Spleen (tissue), 11 donors: ENCODE results near the gene ABLIM3. TPM values are rescaled to one million over a fixed set of nuclear protein-coding genes. Genes with fewer than 3 reads are reported as not detected.

ENCODE experiments used
- DNase-seq: peaks from one replicate; pipeline ENCODE4 v3.0.0-alpha.2; 2020
- H3K27ac ChIP-seq, 8 donors: fragments of 200-600 bp; sonication (generic) in 7 of 8; 1 replicate in 4 of 8; 2 replicates in 4 of 8; pipeline versions ENCODE4 v1.5.0 to v1.8.0; 2016 to 2021; ENCODE audit warnings: inconsistent platforms in 4 of 8, mild to moderate bottlenecking in 4 of 8, moderate library complexity in 1 of 8
- H3K27me3 ChIP-seq, 7 donors: fragments of 200-600 bp; sonication (generic) in 6 of 7; replicated peaks in 1 of 7; 1 replicate in 4 of 7; 2 replicates in 3 of 7; pipeline versions ENCODE4 v1.5.0 to v1.8.0; 2016 to 2021; ENCODE audit warnings: inconsistent platforms in 3 of 7, mild to moderate bottlenecking in 1 of 7
- H3K36me3 ChIP-seq, 6 donors: fragments of 200-600 bp; sonication (generic) in 5 of 6; 1 replicate in 4 of 6; 2 replicates in 2 of 6; pipeline versions ENCODE4 v1.5.0 to v1.8.0; 2016 to 2021; ENCODE audit warnings: inconsistent platforms in 2 of 6
- H3K4me1 ChIP-seq, 6 donors: fragments of 200-600 bp; sonication (generic) in 5 of 6; 1 replicate in 3 of 6; 2 replicates in 3 of 6; pipeline versions ENCODE4 v1.5.0 to v1.8.0; 2016 to 2021; ENCODE audit warnings: inconsistent platforms in 3 of 6
- H3K4me3 ChIP-seq, 8 donors: fragments of 200-600 bp; sonication (generic) in 7 of 8; 1 replicate in 4 of 8; 2 replicates in 4 of 8; pipeline versions ENCODE4 v1.5.0 to v1.8.0; 2016 to 2021; ENCODE audit warnings: inconsistent platforms in 4 of 8, mild to moderate bottlenecking in 4 of 8, moderate library complexity in 2 of 8
- H3K9me3 ChIP-seq, 8 donors: fragments of 200-600 bp; sonication (generic) in 7 of 8; 1 replicate in 4 of 8; 2 replicates in 4 of 8; pipeline versions ENCODE4 v1.5.0 to v1.8.0; 2016 to 2021; ENCODE audit warnings: inconsistent platforms in 4 of 8
- CTCF ChIP-seq, 11 experiments: fragments of 200-600 bp in 7 of 11; fragments of 450-650 bp in 4 of 11; sonication (generic) in 4 of 11; IDR thresholded peaks in 8 of 11; conservative IDR thresholded peaks in 3 of 11; 1 replicate in 7 of 11; 2 replicates in 4 of 11; pipeline versions ENCODE4 v1.4.0 to v1.8.0; 2016 to 2021; ENCODE audit warnings: antibody characterized with exemption in 11 of 11, inconsistent platforms in 4 of 11, mild to moderate bottlenecking in 1 of 11
- POLR2A ChIP-seq, 3 donors: fragments of 450-650 bp; IDR thresholded peaks; one replicate each; pipeline ENCODE4 v1.5.1; 2017; ENCODE audit warnings: antibody characterized with exemption in 3 of 3, mild to moderate bottlenecking in 1 of 3
- POLR2AphosphoS5 ChIP-seq, 3 donors: sonication (generic); formaldehyde crosslinking; IDR thresholded peaks; one replicate each; pipeline ENCODE4 v1.5.1; 2017; ENCODE audit warnings: antibody characterized with exemption in 3 of 3
- WGBS, 5 donors: extraction: QIAGEN DNeasy Blood & Tissue Kit in 3 of 5; methylation state at CpG; one replicate each; pipeline versions ENCODE4 v1.1.5 to v1.1.7; 2013 to 2018; 5-methylcytosine and 5-hydroxymethylcytosine counted together
- intact Hi-C: fragments of 100-400 bp; cut with DNase I; formaldehyde crosslinking; loops from one replicate; pipeline ENCODE4 v1.15.0; 2023; ENCODE audit warnings: low total_unique reads
- polyA plus RNA-seq, 3 donors: library from polyadenylated mRNA; stranded (reverse); fragments of 200-250 nt; gene quantifications; one replicate each; pipeline ENCODE4 v1.2.1, GENCODE V29; 2013
- total RNA-seq, 7 donors: library from RNA; depleted of rRNA in 3 of 7; stranded (reverse); fragments of >200 nt in 3 of 7; fragmentation: NEBNext Ultra II Directional in 4 of 7; extraction: Animal tissue kit (Norgen Biotek cat#: 25700) in 4 of 7; gene quantifications; one replicate each; pipeline versions ENCODE4 v1.1.0 to v1.2.1, GENCODE V29; 2016 to 2021
- donor health status: healthy with polysubstance abuse.
- donor health status: DM: no; HTN: no; CAD: no; lungs with moderate emphysema.
- donor health status: DM: no; HTN: no; CAD: no.
- donor health status: Bipolar disorder and iron deficiency.
- donor health status: healthy.
- donor health status: DM: no; HTN: no; CAD: no.
- donor health status: DM: yes; HTN: yes; CAD: no.

Gene ABLIM3
- total and polyA plus RNA-seq, 10 donors, result 3.3 to 32.9 (median 13.6) TPM

- no peak overlapping the region for H3K4me3 ChIP-seq
- H3K27ac ChIP-seq, result no peak overlapping the region
- WGBS, 5 donors, result 94 to 98% (median 96%) methylated on average over 3 of the region's 3 CpGs
- intact Hi-C loops, result no loop called here
- peaks cover 0 to 18% (median 0%) of the 10 kb centered on the region in 7 donors for H3K27me3 ChIP-seq
- TF ChIP-seq CTCF (IDR thresholded peaks at IDR 0.05 in 8 of 11, conservative IDR thresholded peaks at IDR 0.05 in 3 of 11), result no peak
- TF ChIP-seq POLR2AphosphoS5 (IDR thresholded peaks at IDR 0.05), result no peak
- no peak for TF ChIP-seq POLR2A (IDR thresholded peaks at IDR 0.05)
- DNase-seq, result no peak
- no peaks in the 10 kb centered on the region for H3K4me1 ChIP-seq
- no peaks in the 10 kb centered on the region for H3K36me3 ChIP-seq
- H3K9me3 ChIP-seq, result no peaks in the 10 kb centered on the region
Observed at GRCh38 chr5:149188383-149188782, 47.1 kb downstream of the ABLIM3 start.

- WGBS, 5 donors, result 78 to 91% (median 84%) methylated on average over 9 of the region's 9 CpGs
Observed at GRCh38 chr5:149195337-149195887, 54.1 kb downstream of the ABLIM3 start.

GRCh38 chr5:149195962-149196361 is 54.7 kb downstream of the ABLIM3 start:
- Histone ChIP-seq H3K27ac (no peak overlapping the region), H3K4me1 (no peaks in the 10 kb centered on the region), H3K36me3 (peaks cover 0 to 7% (median 0%) of the 10 kb centered on the region in 6 donors), H3K27me3 (peaks cover 0 to 6% (median 0%) of the 10 kb centered on the region in 7 donors), H3K4me3 (no peak overlapping the region), H3K9me3 (no peaks in the 10 kb centered on the region)
- intact Hi-C loops, result no loop called here
- no peak for DNase-seq
- 94 to 100% (median 100%) methylated on average over 1 of the region's 1 CpG for WGBS, 5 donors
- TF ChIP-seq POLR2A (IDR thresholded peaks at IDR 0.05) (no peak), POLR2AphosphoS5 (IDR thresholded peaks at IDR 0.05) (no peak), CTCF (IDR thresholded peaks at IDR 0.05 in 8 of 11, conservative IDR thresholded peaks at IDR 0.05 in 3 of 11) (no peak)

More at GRCh38 chr5:149195337-149195887, 54.1 kb downstream of the ABLIM3 start:
- H3K36me3 ChIP-seq, result peaks cover 0 to 1% (median 0%) of the 10 kb centered on the region in 6 donors
- peaks cover 0 to 2% (median 0%) of the 10 kb centered on the region in 7 donors for H3K27me3 ChIP-seq
- intact Hi-C loops, result no loop called here
- H3K27ac ChIP-seq, result no peak overlapping the region
- no peak overlapping the region for H3K4me3 ChIP-seq
- H3K9me3 ChIP-seq, result no peaks in the 10 kb centered on the region
- TF ChIP-seq POLR2AphosphoS5 (IDR thresholded peaks at IDR 0.05) (no peak), POLR2A (IDR thresholded peaks at IDR 0.05) (no peak), CTCF (IDR thresholded peaks at IDR 0.05 in 8 of 11, conservative IDR thresholded peaks at IDR 0.05 in 3 of 11) (no peak)
- no peaks in the 10 kb centered on the region for H3K4me1 ChIP-seq
- no peak for DNase-seq

- Histone ChIP-seq H3K4me3 (no peak overlapping the region), H3K4me1 (no peaks in the 10 kb centered on the region), H3K36me3 (peaks cover 0 to 21% (median 0%) of the 10 kb centered on the region in 6 donors), H3K27me3 (peaks cover 0 to 12% (median 0%) of the 10 kb centered on the region in 7 donors), H3K9me3 (no peaks in the 10 kb centered on the region), H3K27ac (no peak overlapping the region)
- no peak for DNase-seq
- TF ChIP-seq CTCF (IDR thresholded peaks at IDR 0.05 in 8 of 11, conservative IDR thresholded peaks at IDR 0.05 in 3 of 11) (no peak), POLR2A (IDR thresholded peaks at IDR 0.05) (no peak), POLR2AphosphoS5 (IDR thresholded peaks at IDR 0.05) (no peak)
- WGBS, 5 donors, result 66 to 92% (median 88%) methylated on average over 2 to 9 of the region's 9 CpGs
- intact Hi-C loops, result no loop called here
Observed at GRCh38 chr5:149198148-149198547, 56.9 kb downstream of the ABLIM3 start.
